Neural progenitor cell (in vitro differentiated cells): Measurements from ENCODE around the gene ECM2.

ENCODE experiments used
- EZH2 ChIP-seq: fragments of 200-600 bp; sonication (generic); IDR thresholded peaks from 2 replicates; pipeline ENCODE4 v1.6.1; 2017; ENCODE audit warnings: antibody characterized with exemption, mild to moderate bottlenecking, moderate library complexity
- EZH2phosphoT487 ChIP-seq: fragments of 200-600 bp; sonication (generic); IDR thresholded peaks from 2 replicates; pipeline ENCODE4 v1.6.1; 2017; ENCODE audit warnings: antibody characterized with exemption
- TF ChIP-seq, protein P1 (sequence below): fragments of 200-600 bp; sonication (generic); IDR thresholded peaks from 2 replicates; pipeline ENCODE4 v1.5.1; 2017; ENCODE audit warnings: antibody characterized with exemption, mild to moderate bottlenecking

DNA sequence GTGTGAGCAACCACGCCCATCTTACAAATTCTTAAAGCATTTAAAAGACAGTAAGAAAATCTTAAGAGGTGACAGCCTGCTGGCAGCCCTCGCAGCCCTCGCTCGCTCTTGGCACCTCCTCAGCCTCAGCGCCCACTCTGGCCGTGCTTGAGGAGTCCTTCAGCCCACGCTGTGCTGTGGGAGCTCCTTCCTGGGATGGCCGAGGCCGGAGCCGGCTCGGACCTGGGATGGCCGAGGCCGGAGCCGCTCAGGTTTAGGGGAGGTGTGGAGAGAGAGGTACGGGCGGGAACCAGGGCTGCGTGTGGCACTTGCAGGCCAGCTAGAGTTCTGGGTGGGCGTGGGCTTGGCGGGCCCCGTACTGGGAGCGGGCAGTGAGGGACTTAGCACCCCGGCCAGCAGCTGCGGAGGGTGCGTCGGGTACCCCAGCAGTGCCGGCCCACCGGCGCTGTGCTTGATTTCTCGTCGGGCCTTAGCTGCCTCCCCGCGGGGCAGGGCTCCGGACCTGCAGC lies 9.3 kb upstream of the ECM2 start:
- TF ChIP-seq, protein P1, sequence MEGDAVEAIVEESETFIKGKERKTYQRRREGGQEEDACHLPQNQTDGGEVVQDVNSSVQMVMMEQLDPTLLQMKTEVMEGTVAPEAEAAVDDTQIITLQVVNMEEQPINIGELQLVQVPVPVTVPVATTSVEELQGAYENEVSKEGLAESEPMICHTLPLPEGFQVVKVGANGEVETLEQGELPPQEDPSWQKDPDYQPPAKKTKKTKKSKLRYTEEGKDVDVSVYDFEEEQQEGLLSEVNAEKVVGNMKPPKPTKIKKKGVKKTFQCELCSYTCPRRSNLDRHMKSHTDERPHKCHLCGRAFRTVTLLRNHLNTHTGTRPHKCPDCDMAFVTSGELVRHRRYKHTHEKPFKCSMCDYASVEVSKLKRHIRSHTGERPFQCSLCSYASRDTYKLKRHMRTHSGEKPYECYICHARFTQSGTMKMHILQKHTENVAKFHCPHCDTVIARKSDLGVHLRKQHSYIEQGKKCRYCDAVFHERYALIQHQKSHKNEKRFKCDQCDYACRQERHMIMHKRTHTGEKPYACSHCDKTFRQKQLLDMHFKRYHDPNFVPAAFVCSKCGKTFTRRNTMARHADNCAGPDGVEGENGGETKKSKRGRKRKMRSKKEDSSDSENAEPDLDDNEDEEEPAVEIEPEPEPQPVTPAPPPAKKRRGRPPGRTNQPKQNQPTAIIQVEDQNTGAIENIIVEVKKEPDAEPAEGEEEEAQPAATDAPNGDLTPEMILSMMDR: no peak
- TF ChIP-seq EZH2 (no peak), EZH2phosphoT487 (no peak)
